ENCODE data around the gene UNC5A.

GRCh38 chr5:176774216-176775171, 35.9 kb upstream of the UNC5A start:
- no peak for TF ChIP-seq PATZ1 (CRISPR knock-in tag; IDR thresholded peaks at IDR 0.05; ENCODE audit: borderline replicate concordance)
- no peak for TF ChIP-seq OSR1 (CRISPR knock-in tag; IDR thresholded peaks at IDR 0.05)
- no peak for TF ChIP-seq ISL1 (CRISPR knock-in tag; IDR thresholded peaks at IDR 0.05)
- no peak for TF ChIP-seq PPARA (CRISPR knock-in tag; IDR thresholded peaks at IDR 0.05; ENCODE audit: borderline replicate concordance)
- no peak for TF ChIP-seq ZFP3 (CRISPR knock-in tag; IDR thresholded peaks at IDR 0.05)
- TF ChIP-seq ZC3H10 (CRISPR knock-in tag; IDR thresholded peaks at IDR 0.05) = no peak
- TF ChIP-seq TCF4 (CRISPR knock-in tag; IDR thresholded peaks at IDR 0.05; ENCODE audit: borderline replicate concordance) = no peak
- TF ChIP-seq CSRNP3 (CRISPR knock-in tag; IDR thresholded peaks at IDR 0.05) = no peak
- TF ChIP-seq ARNTL (CRISPR knock-in tag; IDR thresholded peaks at IDR 0.05; ENCODE audit: borderline replicate concordance, low read depth) = no peak
- no peak for TF ChIP-seq BACH2 (CRISPR knock-in tag; IDR thresholded peaks at IDR 0.05; ENCODE audit: borderline replicate concordance)
- no peak for TF ChIP-seq GLIS3 (CRISPR knock-in tag; IDR thresholded peaks at IDR 0.05)
- no peak for TF ChIP-seq ZFP30 (CRISPR knock-in tag; IDR thresholded peaks at IDR 0.05)

All from SK-N-SH treated with all-trans-retinoic acid at 6 μM for 48 hours (cell line).